GM18511 (cell line): Measurements from ENCODE around the gene UNKL.

Source experiments
- ATAC-seq: cut with Tn5 transposase; IDR thresholded peaks from one replicate; pipeline ENCODE4 v1.9.1; 2021; ENCODE audit warnings: mild to moderate bottlenecking, moderate library complexity; ENCODE audit not compliant: unreplicated experiment

Gene UNKL

DNA sequence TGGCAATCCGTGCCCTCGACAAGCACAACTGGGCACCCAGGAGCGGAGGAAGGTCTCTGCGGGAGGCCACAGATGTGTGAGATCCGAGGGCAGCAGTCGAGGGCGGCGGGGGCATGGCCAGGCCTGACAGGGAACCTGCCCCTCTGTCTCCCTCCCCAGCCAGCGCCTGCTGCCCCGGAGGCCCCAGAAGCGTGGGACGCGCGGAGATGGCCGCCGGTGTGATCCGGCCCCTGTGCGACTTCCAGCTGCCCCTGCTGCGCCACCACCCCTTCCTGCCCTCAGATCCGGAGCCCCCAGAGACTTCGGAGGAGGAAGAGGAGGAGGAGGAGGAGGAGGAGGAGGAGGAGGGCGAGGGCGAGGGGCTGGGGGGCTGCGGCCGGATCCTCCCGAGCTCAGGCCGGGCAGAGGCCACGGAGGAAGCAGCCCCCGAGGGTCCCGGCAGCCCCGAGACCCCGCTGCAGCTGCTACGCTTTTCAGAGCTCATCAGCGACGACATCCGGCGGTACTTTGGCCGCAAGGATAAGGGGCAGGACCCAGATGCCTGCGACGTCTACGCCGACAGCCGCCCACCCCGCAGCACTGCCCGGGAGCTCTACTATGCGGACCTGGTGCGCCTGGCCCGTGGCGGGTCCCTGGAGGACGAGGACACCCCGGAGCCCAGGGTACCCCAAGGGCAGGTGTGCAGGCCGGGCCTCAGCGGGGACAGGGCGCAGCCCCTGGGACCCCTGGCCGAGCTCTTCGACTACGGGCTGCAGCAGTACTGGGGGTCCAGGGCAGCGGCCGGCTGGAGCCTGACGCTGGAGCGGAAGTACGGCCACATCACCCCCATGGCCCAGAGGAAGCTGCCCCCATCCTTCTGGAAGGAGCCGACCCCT lies 18.1 kb upstream of the UNKL start:
- ATAC-seq, result no peak

DNA sequence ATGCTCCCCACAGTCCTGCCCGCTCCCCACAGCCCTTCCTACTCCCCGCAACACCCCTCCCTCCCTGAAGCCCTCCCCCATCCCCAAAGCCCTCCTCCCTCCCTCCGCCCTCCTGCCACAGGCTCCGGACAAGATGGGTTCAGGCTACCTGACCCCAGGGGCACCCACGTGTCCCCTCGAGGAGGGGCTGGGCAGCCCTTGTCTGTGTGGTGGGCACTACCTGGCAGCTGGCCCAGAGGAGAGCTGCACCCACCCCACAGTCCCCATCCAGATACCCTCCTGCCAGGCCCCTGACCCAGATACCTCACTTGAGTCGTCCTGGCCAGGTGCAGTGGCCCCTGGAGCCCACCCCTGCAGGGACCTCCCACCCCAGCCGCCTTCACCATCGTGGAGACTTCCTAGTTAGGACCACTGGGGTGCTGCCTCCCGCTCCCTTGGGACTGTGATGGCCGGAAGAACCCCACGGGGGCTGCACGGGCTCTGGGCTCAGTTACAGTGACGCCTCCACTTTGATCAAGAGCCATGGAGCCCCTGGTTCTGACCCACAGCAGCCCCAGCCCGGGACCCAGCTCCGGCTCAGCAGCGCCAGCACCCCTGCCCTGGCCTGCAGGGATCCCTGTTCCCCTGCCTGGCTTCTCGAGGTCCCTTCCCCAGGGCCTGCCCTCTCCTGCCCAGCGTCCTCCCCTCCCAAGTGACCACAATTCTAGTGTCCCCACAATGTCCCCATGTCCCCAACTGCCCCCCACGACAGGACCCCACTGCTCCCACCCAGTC lies 17.2 kb upstream of the UNKL start:
- ATAC-seq, result no peak

- no peak for ATAC-seq
These were observed 16.4 kb upstream of the UNKL start, which contains the start of gene PERCC1 for GRCh38 chr16:1430759-1431496. Gene PERCC1 (plus strand): TSS chr16:1431078. CDS start chr16:1432594, 1,516 bp downstream.

DNA sequence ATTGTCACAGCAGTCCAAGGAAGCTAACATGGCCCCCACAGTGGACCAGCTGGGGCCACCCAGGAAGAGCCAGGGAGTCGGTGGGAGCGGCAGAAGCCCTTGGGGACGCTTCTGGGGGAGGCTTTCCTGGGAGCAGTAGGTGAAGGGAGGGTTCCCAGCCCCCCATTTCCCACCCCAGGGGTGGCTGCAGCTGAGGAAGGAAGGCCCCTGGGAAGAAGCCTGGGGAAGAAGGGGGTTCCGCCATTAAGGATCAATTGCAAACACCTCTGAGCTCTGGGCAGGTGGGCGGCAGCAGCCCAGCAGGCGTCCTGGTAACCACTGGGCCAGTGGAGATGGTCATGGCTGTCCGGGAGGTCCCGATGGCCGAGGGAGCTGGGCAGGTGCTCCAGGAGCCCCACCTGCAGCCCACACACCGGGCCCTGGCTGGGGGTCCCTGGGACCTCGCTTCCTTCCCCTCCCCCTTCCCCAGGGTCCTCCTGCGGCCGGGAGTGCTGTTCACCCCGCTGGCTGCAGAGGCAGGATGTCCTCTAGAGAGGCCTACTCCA lies 15.8 kb upstream of the UNKL start:
- ATAC-seq, result no peak

- no peak for ATAC-seq
These were observed 15.1 kb upstream of the UNKL start for GRCh38 chr16:1429631-1430030.

GRCh38 chr16:1429012-1429411 lies 14.5 kb upstream of the UNKL start:
- ATAC-seq, result no peak

DNA sequence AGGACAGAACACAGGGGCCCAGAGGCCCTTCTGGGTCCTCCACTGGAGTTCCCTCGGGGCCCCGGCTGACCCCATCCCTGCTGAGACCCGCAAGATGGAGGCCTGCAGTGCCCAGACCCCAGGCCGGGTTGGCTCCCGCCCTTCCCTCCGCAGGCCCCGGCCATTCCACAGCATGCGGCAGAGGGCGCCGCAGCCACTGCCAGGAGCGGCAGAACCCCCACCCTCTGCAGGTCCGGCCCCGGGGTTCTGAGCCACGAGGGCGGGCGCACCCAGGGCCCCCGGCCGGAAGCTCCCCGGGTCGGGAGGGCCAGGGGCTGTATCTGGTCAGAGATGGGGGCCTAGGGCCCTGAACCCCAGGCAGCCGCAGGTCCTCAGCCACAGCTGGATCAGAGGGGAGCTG lies 14.0 kb upstream of the UNKL start:
- ATAC-seq, result no peak

- no peak for ATAC-seq
These were observed 13.3 kb upstream of the UNKL start for GRCh38 chr16:1427473-1428461.

GRCh38 chr16:1426734-1427471 lies 12.4 kb upstream of the UNKL start:
- no peak for ATAC-seq

GRCh38 chr16:1425616-1426370 lies 11.3 kb upstream of the UNKL start:
- ATAC-seq, result no peak

GRCh38 chr16:1424028-1424427 lies 9.5 kb upstream of the UNKL start:
- no peak for ATAC-seq

- no peak for ATAC-seq
These were observed 7.6 kb upstream of the UNKL start for GRCh38 chr16:1422076-1422475.

- no peak for ATAC-seq
These were observed 5.6 kb upstream of the UNKL start for GRCh38 chr16:1420111-1420539.

- no peak for ATAC-seq
These were observed 2.0 kb upstream of the UNKL start for GRCh38 chr16:1416521-1416941.

GRCh38 chr16:1413684-1414531 lies 596 bp downstream of the UNKL start:
- ATAC-seq, result peak; percentile 45

GRCh38 chr16:1412847-1413246 lies 1.7 kb downstream of the UNKL start:
- no peak for ATAC-seq

DNA sequence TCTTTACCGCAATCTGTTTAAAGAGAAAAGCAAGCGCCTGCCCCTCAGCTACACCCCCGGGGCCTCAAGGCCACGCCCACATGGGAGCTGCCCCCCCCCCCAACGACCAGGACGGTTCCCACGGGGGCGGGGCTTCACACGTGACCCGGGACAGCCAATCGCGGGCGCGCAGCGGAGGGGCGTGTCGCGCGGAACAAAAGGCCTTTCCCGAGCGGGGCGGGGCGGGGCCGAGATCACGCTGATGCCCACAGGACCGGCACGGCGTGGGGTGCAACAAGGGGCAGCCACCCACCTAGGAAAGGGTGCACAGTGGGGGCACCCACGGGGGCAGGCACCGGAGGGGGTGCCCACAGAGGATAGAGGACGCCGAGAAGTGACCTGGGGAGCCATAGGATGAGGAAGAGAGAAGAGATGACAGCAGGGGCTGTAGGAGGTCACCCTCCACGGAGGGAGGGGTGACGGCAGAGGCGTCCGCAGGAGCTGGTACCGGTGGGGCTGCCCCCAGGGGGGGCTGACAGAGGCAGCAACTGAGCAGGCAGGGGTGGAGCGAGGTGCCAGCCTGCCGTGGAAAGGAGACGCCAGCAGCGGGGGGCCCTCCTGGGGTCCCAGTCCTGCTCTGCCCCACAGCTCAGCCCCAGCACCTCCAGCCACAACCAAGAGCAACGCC lies 6.2 kb downstream of the UNKL start:
- ATAC-seq, result peak; percentile 64
